H9 (cell line): ENCODE data around the gene CWC22. TPM values are rescaled to one million over a fixed set of nuclear protein-coding genes. Genes with fewer than 3 reads are reported as not detected.

Experiments
- DNase-seq: peaks from one replicate; pipeline ENCODE4 v3.0.0-alpha.2; 2017
- H2AFZ ChIP-seq: one replicate; pipeline ENCODE4 v1.6.1; 2013; ENCODE audit warnings: mild to moderate bottlenecking, low read length, control low read depth, moderate library complexity
- H2AK5ac ChIP-seq: 2 replicates; pipeline ENCODE4 v1.6.1; 2013; ENCODE audit warnings: low read length, control low read depth, mixed read lengths; ENCODE audit not compliant: insufficient read length
- H2BK120ac ChIP-seq: one replicate; pipeline ENCODE4 v1.6.1; 2013; ENCODE audit warnings: low read depth, mild to moderate bottlenecking, low read length, control low read depth, inconsistent platforms; ENCODE audit not compliant: poor library complexity, severe bottlenecking
- H2BK12ac ChIP-seq: 2 replicates; pipeline ENCODE4 v1.6.1; 2013; ENCODE audit warnings: low read length, control low read depth, mixed read lengths, low read depth; ENCODE audit not compliant: insufficient read length
- H2BK15ac ChIP-seq: 2 replicates; pipeline ENCODE4 v1.6.1; 2013; ENCODE audit warnings: low read depth, low read length, control low read depth
- H2BK20ac ChIP-seq: one replicate; pipeline ENCODE4 v1.6.1; 2013; ENCODE audit warnings: low read depth, mild to moderate bottlenecking, low read length, control low read depth, inconsistent platforms; ENCODE audit not compliant: poor library complexity, severe bottlenecking
- H2BK5ac ChIP-seq: 2 replicates; pipeline ENCODE4 v1.6.1; 2013; ENCODE audit warnings: low read length, control low read depth, mixed read lengths; ENCODE audit not compliant: insufficient read length
- H3K14ac ChIP-seq: 2 replicates; pipeline ENCODE4 v1.6.1; 2013; ENCODE audit warnings: low read length, control low read depth; ENCODE audit not compliant: insufficient read depth
- H3K18ac ChIP-seq: 2 replicates; pipeline ENCODE4 v1.6.1; 2013; ENCODE audit warnings: low read depth, mild to moderate bottlenecking, mixed read lengths, low read length, control low read depth; ENCODE audit not compliant: insufficient read length
- H3K23ac ChIP-seq: 2 replicates; pipeline ENCODE4 v1.6.1; 2013; ENCODE audit warnings: low read length, control low read depth, mixed read lengths, low read depth; ENCODE audit not compliant: insufficient read length
- H3K23me2 ChIP-seq: 2 replicates; pipeline ENCODE4 v1.6.1; 2013; ENCODE audit warnings: low read depth, mild to moderate bottlenecking, mixed read lengths, low read length, control low read depth; ENCODE audit not compliant: insufficient read length, poor library complexity, severe bottlenecking
- H3K27ac ChIP-seq: 2 replicates; pipeline ENCODE4 v1.5.1; 2013; ENCODE audit warnings: low read length, control low read depth, mixed read lengths, low read depth; ENCODE audit not compliant: insufficient read length
- H3K27me3 ChIP-seq: 2 replicates; pipeline ENCODE4 v1.6.1; 2013; ENCODE audit warnings: low read length, control low read depth, inconsistent platforms; ENCODE audit not compliant: insufficient read depth
- H3K4ac ChIP-seq: 2 replicates; pipeline ENCODE4 v1.6.1; 2013; ENCODE audit warnings: low read depth, mild to moderate bottlenecking, control low read depth, inconsistent platforms, low read length, moderate library complexity
- H3K4me1 ChIP-seq: 2 replicates; pipeline ENCODE4 v1.6.1; 2013; ENCODE audit warnings: low read length, control low read depth, inconsistent platforms; ENCODE audit not compliant: insufficient read depth
- H3K4me2 ChIP-seq: 2 replicates; pipeline ENCODE4 v1.6.1; 2013; ENCODE audit warnings: low read length, control low read depth, mixed read lengths; ENCODE audit not compliant: insufficient read length, insufficient read depth
- H3K56ac ChIP-seq: 2 replicates; pipeline ENCODE4 v1.6.1; 2013; ENCODE audit warnings: low read depth, mild to moderate bottlenecking, mixed read lengths, low read length, control low read depth; ENCODE audit not compliant: insufficient read length
- H3K79me1 ChIP-seq: 2 replicates; pipeline ENCODE4 v1.6.1; 2013; ENCODE audit warnings: low read depth, mild to moderate bottlenecking, moderate library complexity, low read length, control low read depth, inconsistent platforms; ENCODE audit not compliant: insufficient read depth, poor library complexity, severe bottlenecking
- H3K79me2 ChIP-seq: 2 replicates; pipeline ENCODE4 v1.6.1; 2013; ENCODE audit warnings: low read length, control low read depth, inconsistent platforms; ENCODE audit not compliant: insufficient read depth
- H3K9ac ChIP-seq: 2 replicates; pipeline ENCODE4 v1.6.1; 2013; ENCODE audit warnings: low read length, control low read depth, mixed read lengths; ENCODE audit not compliant: insufficient read length; ENCODE audit errors: extremely low read depth
- H3K9me3 ChIP-seq: one replicate; pipeline ENCODE4 v1.6.1; 2013; ENCODE audit warnings: low read depth, low read length, inconsistent platforms; ENCODE audit not compliant: control insufficient read depth
- H3T11ph ChIP-seq: one replicate; pipeline ENCODE4 v1.6.1; 2013; ENCODE audit warnings: mild to moderate bottlenecking, low read length, control low read depth, inconsistent platforms
- H4K20me1 ChIP-seq: one replicate; pipeline ENCODE4 v1.6.1; 2013; ENCODE audit not compliant: control insufficient read depth, insufficient read length, insufficient read depth
- H4K5ac ChIP-seq: 2 replicates; pipeline ENCODE4 v1.6.1; 2013; ENCODE audit warnings: low read depth, mild to moderate bottlenecking, mixed read lengths, low read length, control low read depth; ENCODE audit not compliant: insufficient read length
- H4K8ac ChIP-seq: replicated peaks from 2 replicates; pipeline ENCODE4 v1.6.1; 2013; ENCODE audit warnings: low read length, control low read depth, mixed read lengths, low read depth; ENCODE audit not compliant: insufficient read length
- H4K91ac ChIP-seq: 2 replicates; pipeline ENCODE4 v1.6.1; 2013; ENCODE audit warnings: low read depth, mild to moderate bottlenecking, moderate library complexity, mixed read lengths, low read length, control low read depth; ENCODE audit not compliant: insufficient read length
- H3K27ac Mint-ChIP-seq, 3 experiments: 2 replicates in 2 of 3; 3 replicates in 1 of 3; pipeline ENCODE4 v1.8.0; 2020 to 2021; ENCODE audit warnings: mixed read lengths in 3 of 3, mild to moderate bottlenecking in 1 of 3, moderate library complexity in 1 of 3
- H3K27me3 Mint-ChIP-seq: 2 replicates; pipeline ENCODE4 v1.8.0; 2021; ENCODE audit warnings: low read depth, mild to moderate bottlenecking, moderate library complexity, mixed read lengths
- H3K36me3 Mint-ChIP-seq, 3 experiments: 2 replicates in 2 of 3; 3 replicates in 1 of 3; pipeline ENCODE4 v1.8.0; 2020 to 2021; ENCODE audit warnings: low read depth in 3 of 3, mixed read lengths in 3 of 3; ENCODE audit not compliant: insufficient read depth in 1 of 3
- H3K4me1 Mint-ChIP-seq, 2 experiments: 2 replicates each; pipeline ENCODE4 v1.8.0; 2020; ENCODE audit warnings: mixed read lengths in 2 of 2
- H3K4me3 Mint-ChIP-seq, 2 experiments: 2 replicates in 1 of 2; 3 replicates in 1 of 2; pipeline ENCODE4 v1.8.0; 2020 to 2021; ENCODE audit warnings: mild to moderate bottlenecking in 2 of 2, mixed read lengths in 2 of 2, moderate library complexity in 1 of 2
- H3K9me3 Mint-ChIP-seq, 2 experiments: 2 replicates in 1 of 2; 3 replicates in 1 of 2; pipeline ENCODE4 v1.8.0; 2020; ENCODE audit warnings: mild to moderate bottlenecking in 2 of 2, mixed read lengths in 2 of 2, moderate library complexity in 1 of 2
- WGBS: extraction: QIAGEN DNeasy Blood & Tissue Kit; methylation state at CpG from one replicate; pipeline ENCODE4 v1.1.7; 2013; ENCODE audit warnings: missing lambda C conversion rate, low lambda C conversion rate, mixed read lengths; ENCODE audit not compliant: insufficient read length; ENCODE audit errors: extremely low coverage; 5-methylcytosine and 5-hydroxymethylcytosine counted together
- total RNA-seq: library from RNA; stranded (reverse); gene quantifications from 2 replicates; pipeline ENCODE4 v1.2.1, GENCODE V29; 2021
- TF ChIP-seq, protein P1 (sequence below): fragments of 200-600 bp; sonication (generic); conservative IDR thresholded peaks from 3 replicates; pipeline ENCODE4 v1.8.0; 2021; ENCODE audit warnings: antibody characterized with exemption, mild to moderate bottlenecking

Gene CWC22
- total RNA-seq, 1 experiment from 2014 or later: 43.4 TPM

DNA sequence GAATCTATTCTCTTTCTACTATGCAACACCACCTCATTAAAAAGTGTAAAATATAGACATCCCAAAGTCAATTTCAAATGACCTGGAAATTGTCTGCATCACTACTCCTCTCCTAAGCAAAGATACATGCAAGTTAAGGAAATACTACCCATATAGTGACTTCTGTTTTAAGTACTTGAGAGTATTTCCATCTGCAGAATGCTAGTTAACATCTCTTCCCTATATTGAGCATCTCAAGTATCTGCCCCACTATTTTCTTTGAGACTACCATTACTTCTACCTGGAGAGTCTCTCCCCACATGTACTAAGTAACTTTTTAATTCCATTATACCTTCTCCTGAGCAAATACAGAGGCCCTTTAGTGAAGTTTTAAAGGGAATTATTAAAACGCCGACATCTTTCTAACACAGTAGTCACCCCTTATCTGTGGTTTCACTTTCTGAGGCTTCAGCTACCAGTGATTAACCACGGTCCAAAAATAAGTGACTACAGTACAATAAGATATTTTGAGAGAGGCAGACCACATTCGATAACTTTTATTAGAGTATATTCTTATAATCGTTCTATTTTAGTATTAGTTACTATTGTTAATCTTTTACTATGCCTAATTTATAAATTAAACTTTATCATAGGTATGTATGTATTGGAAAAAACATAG is 21.8 kb downstream of the CWC22 start:
- DNase-seq: no peak

More for the DNA sequence above, 21.8 kb downstream of the CWC22 start:
- no peak overlapping the region for H3K27ac Mint-ChIP-seq
- H3K9me3 Mint-ChIP-seq: no peaks in the 10 kb centered on the region
- Histone ChIP-seq H3K9ac (no peak overlapping the region), H2BK120ac (no peak overlapping the region), H4K20me1 (no peaks in the 10 kb centered on the region), H2AFZ (no peak overlapping the region), H3K4ac (no peak overlapping the region), H3K27me3 (no peaks in the 10 kb centered on the region), H3K79me2 (no peaks in the 10 kb centered on the region), H2AK5ac (no peak overlapping the region), H4K8ac (no peak overlapping the region), H3K9me3 (no peaks in the 10 kb centered on the region), H3K23ac (no peak overlapping the region), H2BK15ac (no peak overlapping the region), H3K18ac (no peak overlapping the region), H3K4me2 (no peak overlapping the region), H3K27ac (no peak overlapping the region), H3K4me1 (no peaks in the 10 kb centered on the region), H2BK12ac (no peak overlapping the region), H4K5ac (no peak overlapping the region), H2BK20ac (no peak overlapping the region), H4K91ac (no peak overlapping the region), H2BK5ac (no peak overlapping the region), H3K56ac (no peak overlapping the region), H3T11ph (no peak overlapping the region), H3K14ac (no peak overlapping the region), H3K23me2 (no peaks in the 10 kb centered on the region), H3K79me1 (no peaks in the 10 kb centered on the region)
- H3K27me3 Mint-ChIP-seq: no peaks in the 10 kb centered on the region
- no CpG with 5 or more reads among the region's 5 CpGs for WGBS
- H3K36me3 Mint-ChIP-seq: peaks cover 41 to 72% (median 63%) of the 10 kb centered on the region in 3 experiments
- TF ChIP-seq, protein P1, sequence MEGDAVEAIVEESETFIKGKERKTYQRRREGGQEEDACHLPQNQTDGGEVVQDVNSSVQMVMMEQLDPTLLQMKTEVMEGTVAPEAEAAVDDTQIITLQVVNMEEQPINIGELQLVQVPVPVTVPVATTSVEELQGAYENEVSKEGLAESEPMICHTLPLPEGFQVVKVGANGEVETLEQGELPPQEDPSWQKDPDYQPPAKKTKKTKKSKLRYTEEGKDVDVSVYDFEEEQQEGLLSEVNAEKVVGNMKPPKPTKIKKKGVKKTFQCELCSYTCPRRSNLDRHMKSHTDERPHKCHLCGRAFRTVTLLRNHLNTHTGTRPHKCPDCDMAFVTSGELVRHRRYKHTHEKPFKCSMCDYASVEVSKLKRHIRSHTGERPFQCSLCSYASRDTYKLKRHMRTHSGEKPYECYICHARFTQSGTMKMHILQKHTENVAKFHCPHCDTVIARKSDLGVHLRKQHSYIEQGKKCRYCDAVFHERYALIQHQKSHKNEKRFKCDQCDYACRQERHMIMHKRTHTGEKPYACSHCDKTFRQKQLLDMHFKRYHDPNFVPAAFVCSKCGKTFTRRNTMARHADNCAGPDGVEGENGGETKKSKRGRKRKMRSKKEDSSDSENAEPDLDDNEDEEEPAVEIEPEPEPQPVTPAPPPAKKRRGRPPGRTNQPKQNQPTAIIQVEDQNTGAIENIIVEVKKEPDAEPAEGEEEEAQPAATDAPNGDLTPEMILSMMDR: no peak
- peaks cover 4 to 12% of the 10 kb centered on the region in 2 experiments; a peak in 2 of 4 replicates for H3K4me1 Mint-ChIP-seq
- no peak overlapping the region for H3K4me3 Mint-ChIP-seq
